CD4-positive, alpha-beta T cell treated with Interleukin-15 for 1 hour (primary cell): ENCODE data around the gene OGG1.

ENCODE experiments used
- DNase-seq: peaks from one replicate; pipeline ENCODE4 v3.0.0-alpha.2; 2020

OGG1 gene

GRCh38 chr3:9729419-9729818 lies 20.3 kb upstream of the OGG1 start:
- DNase-seq: no peak

GRCh38 chr3:9730657-9731205 lies 19.0 kb upstream of the OGG1 start:
- DNase-seq: no peak

- DNase-seq: peak; percentile 100
Measured at GRCh38 chr3:9731206-9732079, 18.3 kb upstream of the OGG1 start, which contains the start of gene BRPF1. Gene BRPF1 (plus strand): TSS chr3:9731735. CDS start chr3:9734141, 2,406 bp downstream.

GRCh38 chr3:9732080-9732739 lies 17.5 kb upstream of the OGG1 start:
- peak; percentile 41 for DNase-seq

- DNase-seq: no peak
Measured at GRCh38 chr3:9732740-9733115, 17.0 kb upstream of the OGG1 start.

GRCh38 chr3:9736831-9737230 lies 12.9 kb upstream of the OGG1 start:
- DNase-seq: no peak

- no peak for DNase-seq
Measured at GRCh38 chr3:9739181-9739580, 10.6 kb upstream of the OGG1 start.

GRCh38 chr3:9742560-9742959 lies 7.2 kb upstream of the OGG1 start:
- no peak for DNase-seq

- no peak for DNase-seq
Measured at GRCh38 chr3:9743548-9743947, 6.2 kb upstream of the OGG1 start.

GRCh38 chr3:9744162-9744561 lies 5.6 kb upstream of the OGG1 start:
- no peak for DNase-seq

- no peak for DNase-seq
Measured at GRCh38 chr3:9745521-9745920, 4.2 kb upstream of the OGG1 start.

- DNase-seq: no peak
Measured at GRCh38 chr3:9746330-9746729, 3.4 kb upstream of the OGG1 start.

- no peak for DNase-seq
Measured at GRCh38 chr3:9747267-9747666, 2.5 kb upstream of the OGG1 start.

GRCh38 chr3:9748031-9748430 lies 1.7 kb upstream of the OGG1 start:
- no peak for DNase-seq

GRCh38 chr3:9749296-9749644 lies 482 bp upstream of the OGG1 start:
- no peak for DNase-seq

GRCh38 chr3:9750556-9751411 lies 1.0 kb downstream of the OGG1 start:
- DNase-seq: no peak

GRCh38 chr3:9754678-9755077 lies 4.9 kb downstream of the OGG1 start:
- no peak for DNase-seq

GRCh38 chr3:9757427-9757826 lies 7.7 kb downstream of the OGG1 start:
- no peak for DNase-seq

GRCh38 chr3:9760779-9761505 lies 11.2 kb downstream of the OGG1 start:
- no peak for DNase-seq

- DNase-seq: no peak
Measured at GRCh38 chr3:9761919-9762318, 12.2 kb downstream of the OGG1 start.

- no peak for DNase-seq
Measured at GRCh38 chr3:9762871-9763270, 13.1 kb downstream of the OGG1 start.

- no peak for DNase-seq
Measured at GRCh38 chr3:9765865-9766264, 16.1 kb downstream of the OGG1 start.

- DNase-seq: peak; percentile 32
Measured at GRCh38 chr3:9767418-9767817, 17.7 kb downstream of the OGG1 start.
